ENCODE results near the gene CEP97. TPM values are rescaled to one million over a fixed set of nuclear protein-coding genes. Genes with fewer than 3 reads are reported as not detected.
"Not testable (repeated sequence)": the region's sequence is repeated elsewhere in the genome, so short reads cannot be mapped to it uniquely, and the experiment has no call there.

CEP97 gene
- total and polyA plus RNA-seq, 2 experiments from 2014 or later = 4.1 to 9.0 TPM

GRCh38 chr3:101730839-101731238 is 6.4 kb downstream of the CEP97 start:
- Histone ChIP-seq H3K9me3 (ENCODE audit: low read depth) (no peaks in the 10 kb centered on the region), H3K4me3 (no peak overlapping the region), H2AFZ (no peak overlapping the region), H3K27ac (no peak overlapping the region), H3K9me2 (replicated peaks; ENCODE audit: insufficient read depth) (no peaks in the 10 kb centered on the region), H3K4me2 (no peak overlapping the region), H3K27me3 (no peaks in the 10 kb centered on the region), H3K79me2 (peaks cover 11% of the 10 kb centered on the region), H3K4me1 (ENCODE audit: insufficient read depth) (no peaks in the 10 kb centered on the region), H4K20me1 (ENCODE audit: insufficient read depth, poor library complexity, severe bottlenecking) (no peaks in the 10 kb centered on the region), H3K36me3 (replicated peaks; ENCODE audit: insufficient read depth, low read depth) (no peaks in the 10 kb centered on the region)
- no peak for TF ChIP-seq EZH2 (IDR thresholded peaks at IDR 0.05; ENCODE audit: borderline replicate concordance)
- TF ChIP-seq CTCF (IDR thresholded peaks at IDR 0.05; ENCODE audit: poor library complexity) = no peak
- TF ChIP-seq EZH2phosphoT487 (IDR thresholded peaks at IDR 0.05; ENCODE audit: low read depth, severe bottlenecking, unreplicated experiment) = no peak
- DNase-seq (ENCODE audit: low spot score) = no peak

- no peaks in the 10 kb centered on the region for H3K9me3 ChIP-seq (ENCODE audit: low read depth)
- H3K4me2 ChIP-seq = no peak overlapping the region
- H4K20me1 ChIP-seq (ENCODE audit: insufficient read depth, poor library complexity, severe bottlenecking) = no peaks in the 10 kb centered on the region
- H3K36me3 ChIP-seq (replicated peaks; ENCODE audit: insufficient read depth, low read depth) = no peaks in the 10 kb centered on the region
- TF ChIP-seq EZH2phosphoT487 (IDR thresholded peaks at IDR 0.05; ENCODE audit: low read depth, severe bottlenecking, unreplicated experiment) (no peak), CTCF (IDR thresholded peaks at IDR 0.05; ENCODE audit: poor library complexity) (no peak), EZH2 (IDR thresholded peaks at IDR 0.05; ENCODE audit: borderline replicate concordance) (no peak)
- no peak for DNase-seq (ENCODE audit: low spot score)
- H3K4me3 ChIP-seq = no peak overlapping the region
- no peak overlapping the region for H3K27ac ChIP-seq
- H3K79me2 ChIP-seq = no peaks in the 10 kb centered on the region
- H3K9me2 ChIP-seq (replicated peaks; ENCODE audit: insufficient read depth) = no peaks in the 10 kb centered on the region
- H3K4me1 ChIP-seq (ENCODE audit: insufficient read depth) = no peaks in the 10 kb centered on the region
- no peaks in the 10 kb centered on the region for H3K27me3 ChIP-seq
- no peak overlapping the region for H2AFZ ChIP-seq
- 98% methylated on average over 4 of the region's 4 CpGs for WGBS (ENCODE audit: low lambda C conversion rate, missing lambda C conversion rate)
Observed at GRCh38 chr3:101732240-101732641, 7.8 kb downstream of the CEP97 start.

- no peaks in the 10 kb centered on the region for H3K36me3 ChIP-seq (replicated peaks; ENCODE audit: insufficient read depth, low read depth)
- no peak overlapping the region for H3K27ac ChIP-seq
- H3K79me2 ChIP-seq = no peaks in the 10 kb centered on the region
- H4K20me1 ChIP-seq (ENCODE audit: insufficient read depth, poor library complexity, severe bottlenecking) = no peaks in the 10 kb centered on the region
- no peak for DNase-seq (ENCODE audit: low spot score)
- no peak for TF ChIP-seq EZH2phosphoT487 (IDR thresholded peaks at IDR 0.05; ENCODE audit: low read depth, severe bottlenecking, unreplicated experiment)
- no peak for TF ChIP-seq EZH2 (IDR thresholded peaks at IDR 0.05; ENCODE audit: borderline replicate concordance)
- no peaks in the 10 kb centered on the region for H3K9me2 ChIP-seq (replicated peaks; ENCODE audit: insufficient read depth)
- no peaks in the 10 kb centered on the region for H3K27me3 ChIP-seq
- no peaks in the 10 kb centered on the region for H3K9me3 ChIP-seq (ENCODE audit: low read depth)
- no peaks in the 10 kb centered on the region for H3K4me1 ChIP-seq (ENCODE audit: insufficient read depth)
- no peak overlapping the region for H3K4me3 ChIP-seq
- no peak overlapping the region for H3K4me2 ChIP-seq
- 99% methylated on average over 10 of the region's 10 CpGs for WGBS (ENCODE audit: low lambda C conversion rate, missing lambda C conversion rate)
- no peak overlapping the region for H2AFZ ChIP-seq
Observed at GRCh38 chr3:101735833-101736232, 11.4 kb downstream of the CEP97 start.

- H3K9me2 ChIP-seq (replicated peaks; ENCODE audit: insufficient read depth); H3K36me3 ChIP-seq (replicated peaks; ENCODE audit: insufficient read depth, low read depth); H4K20me1 ChIP-seq (ENCODE audit: insufficient read depth, poor library complexity, severe bottlenecking); H3K27me3 ChIP-seq; H3K9me3 ChIP-seq (ENCODE audit: low read depth); H2AFZ ChIP-seq; H3K79me2 ChIP-seq; H3K4me3 ChIP-seq; H3K4me2 ChIP-seq; H3K4me1 ChIP-seq (ENCODE audit: insufficient read depth); DNase-seq (ENCODE audit: low spot score); H3K27ac ChIP-seq: not testable (repeated sequence)
- WGBS (ENCODE audit: low lambda C conversion rate, missing lambda C conversion rate) = 100% methylated on average over 3 of the region's 3 CpGs
Observed at GRCh38 chr3:101741914-101742313, 17.5 kb downstream of the CEP97 start.

Measured in hepatocyte (in vitro differentiated cells).